ENCODE measurements around the gene ZDHHC3.
"Not testable (repeated sequence)": the region's sequence is repeated elsewhere in the genome, so short reads cannot be mapped to it uniquely, and the experiment has no call there.

Gene ZDHHC3

GRCh38 chr3:44987332-44987731, 11.4 kb upstream of the ZDHHC3 start:
- no peaks in the 10 kb centered on the region for H3K9me2 ChIP-seq (replicated peaks; ENCODE audit: control insufficient read depth, low read length)
- peaks cover 10% of the 10 kb centered on the region; the same call in 1 of the 2 replicates for H4K20me1 ChIP-seq (ENCODE audit: control insufficient read depth, insufficient read depth, low read depth, low read length)
- no peak overlapping the region for H3K4me3 ChIP-seq (ENCODE audit: low read length)
- H3K79me2 ChIP-seq (ENCODE audit: control insufficient read depth, low read length): peaks cover 80% of the 10 kb centered on the region
- no peaks in the 10 kb centered on the region for H3K27me3 ChIP-seq (ENCODE audit: control insufficient read depth, low read length)
- no peaks in the 10 kb centered on the region for H3K4me1 ChIP-seq (ENCODE audit: control insufficient read depth, low read length)
- no peak overlapping the region for H3K4me2 ChIP-seq (ENCODE audit: low read length)
- 0 out of 2 replicates have a peak, but pooled peaks cover 2% of the 10 kb centered on the region for H3F3A ChIP-seq (ENCODE audit: control insufficient read depth, insufficient read depth)
- H3K27ac ChIP-seq (ENCODE audit: low read depth, low read length): no peak overlapping the region
- TF ChIP-seq CTCF (IDR thresholded peaks at IDR 0.05; ENCODE audit: low read depth, low read length, poor library complexity, severe bottlenecking) (no peak), EZH2phosphoT487 (IDR thresholded peaks at IDR 0.05; ENCODE audit: borderline replicate concordance, low read length) (no peak)
- no peaks in the 10 kb centered on the region for H3K9me3 ChIP-seq (ENCODE audit: control insufficient read depth, insufficient read depth, low read length)
- peaks cover 65% of the 10 kb centered on the region for H3K36me3 ChIP-seq (ENCODE audit: control insufficient read depth, low read length)

DNA sequence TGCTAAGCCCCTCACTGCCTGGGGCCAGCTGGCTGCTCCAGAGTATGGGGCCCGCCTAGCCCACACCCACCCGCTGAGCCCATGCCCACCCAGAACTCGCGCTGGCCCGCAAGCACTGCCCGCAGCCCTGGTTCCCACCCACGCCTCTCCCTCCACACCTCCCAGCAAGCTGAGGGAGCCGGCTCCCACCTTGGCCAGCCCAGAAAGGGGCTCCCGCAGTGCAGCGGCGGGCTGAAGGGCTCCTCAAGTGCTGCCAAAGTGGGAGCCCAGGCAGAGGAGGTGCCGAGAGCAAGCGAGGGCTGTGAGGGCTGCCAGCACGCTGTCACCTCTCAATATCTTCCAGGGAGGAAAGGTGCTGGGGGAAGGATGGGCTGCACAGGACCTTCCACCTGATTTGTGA, 10.4 kb upstream of the ZDHHC3 start:
- peaks cover 85% of the 10 kb centered on the region for H3K79me2 ChIP-seq (ENCODE audit: control insufficient read depth, low read length)
- peaks cover 13% of the 10 kb centered on the region; the same call in 1 of the 2 replicates for H4K20me1 ChIP-seq (ENCODE audit: control insufficient read depth, insufficient read depth, low read depth, low read length)

GRCh38 chr3:44984335-44984734, 8.4 kb upstream of the ZDHHC3 start:
- Histone ChIP-seq H3K4me1 (ENCODE audit: control insufficient read depth, low read length) (peaks cover 3% of the 10 kb centered on the region; the same call in 1 of the 2 replicates), H3K36me3 (ENCODE audit: control insufficient read depth, low read length) (peaks cover 51% of the 10 kb centered on the region), H3K79me2 (ENCODE audit: control insufficient read depth, low read length) (peaks cover 93% of the 10 kb centered on the region), H4K20me1 (ENCODE audit: control insufficient read depth, insufficient read depth, low read depth, low read length) (peaks cover 19% of the 10 kb centered on the region; the same call in 1 of the 2 replicates), H3F3A (ENCODE audit: control insufficient read depth, insufficient read depth) (0 out of 2 replicates have a peak, but pooled peaks cover 2% of the 10 kb centered on the region), H3K4me3 (ENCODE audit: low read length) (no peak overlapping the region), H3K4me2 (ENCODE audit: low read length) (no peak overlapping the region), H3K27me3 (ENCODE audit: control insufficient read depth, low read length) (no peaks in the 10 kb centered on the region), H3K9me3 (ENCODE audit: control insufficient read depth, insufficient read depth, low read length) (no peaks in the 10 kb centered on the region), H3K27ac (ENCODE audit: low read depth, low read length) (no peak overlapping the region), H3K9me2 (replicated peaks; ENCODE audit: control insufficient read depth, low read length) (no peaks in the 10 kb centered on the region)
- no peak for TF ChIP-seq CTCF (IDR thresholded peaks at IDR 0.05; ENCODE audit: low read depth, low read length, poor library complexity, severe bottlenecking)
- TF ChIP-seq EZH2phosphoT487 (IDR thresholded peaks at IDR 0.05; ENCODE audit: borderline replicate concordance, low read length): no peak

More for the DNA sequence above, 10.4 kb upstream of the ZDHHC3 start:
- H3K36me3 ChIP-seq (ENCODE audit: control insufficient read depth, low read length): peaks cover 60% of the 10 kb centered on the region
- not testable (repeated sequence) for H3K27ac ChIP-seq (ENCODE audit: low read depth, low read length); H3K9me3 ChIP-seq (ENCODE audit: control insufficient read depth, insufficient read depth, low read length); H3K4me1 ChIP-seq (ENCODE audit: control insufficient read depth, low read length); H3F3A ChIP-seq (ENCODE audit: control insufficient read depth, insufficient read depth); H3K4me2 ChIP-seq (ENCODE audit: low read length); H3K4me3 ChIP-seq (ENCODE audit: low read length); H3K27me3 ChIP-seq (ENCODE audit: control insufficient read depth, low read length); H3K9me2 ChIP-seq (replicated peaks; ENCODE audit: control insufficient read depth, low read length)

GRCh38 chr3:44983484-44983941, 7.5 kb upstream of the ZDHHC3 start:
- Histone ChIP-seq H3K4me1 (ENCODE audit: control insufficient read depth, low read length) (peaks cover 12% of the 10 kb centered on the region; the same call in 1 of the 2 replicates), H4K20me1 (ENCODE audit: control insufficient read depth, insufficient read depth, low read depth, low read length) (peaks cover 19% of the 10 kb centered on the region; the same call in 1 of the 2 replicates), H3K79me2 (ENCODE audit: control insufficient read depth, low read length) (peaks cover 93% of the 10 kb centered on the region), H3K9me2 (replicated peaks; ENCODE audit: control insufficient read depth, low read length) (no peaks in the 10 kb centered on the region), H3K27ac (ENCODE audit: low read depth, low read length) (no peak overlapping the region), H3K4me3 (ENCODE audit: low read length) (no peak overlapping the region), H3K4me2 (ENCODE audit: low read length) (no peak overlapping the region), H3K27me3 (ENCODE audit: control insufficient read depth, low read length) (no peaks in the 10 kb centered on the region), H3F3A (ENCODE audit: control insufficient read depth, insufficient read depth) (0 out of 2 replicates have a peak, but pooled peaks cover 2% of the 10 kb centered on the region), H3K9me3 (ENCODE audit: control insufficient read depth, insufficient read depth, low read length) (no peaks in the 10 kb centered on the region), H3K36me3 (ENCODE audit: control insufficient read depth, low read length) (peaks cover 51% of the 10 kb centered on the region)
- TF ChIP-seq EZH2phosphoT487 (IDR thresholded peaks at IDR 0.05; ENCODE audit: borderline replicate concordance, low read length) (no peak), CTCF (IDR thresholded peaks at IDR 0.05; ENCODE audit: low read depth, low read length, poor library complexity, severe bottlenecking) (no peak)

Data from DOHH2 (cell line).